ENCODE measurements around the gene COL23A1.

GRCh38 chr5:178250263-178250662 is 339.9 kb downstream of the COL23A1 start:
- TF ChIP-seq CTCF (IDR thresholded peaks at IDR 0.05) (no peak), EZH2 (IDR thresholded peaks at IDR 0.05; ENCODE audit: borderline replicate concordance, insufficient read depth, low read depth, low read length, poor library complexity, severe bottlenecking) (no peak)

Measured in B cell (primary cell).